Subcutaneous abdominal adipose tissue (tissue), 5 donors: ENCODE data around the gene SUSD4.
"Not testable (repeated sequence)": the region's sequence is repeated elsewhere in the genome, so short reads cannot be mapped to it uniquely, and the experiment has no call there.

Experiments used
- H3K27ac ChIP-seq: one replicate; pipeline ENCODE4 v1.7.0; 2013; ENCODE audit warnings: low read depth, mild to moderate bottlenecking, inconsistent platforms, low read length, moderate library complexity
- H3K27me3 ChIP-seq, 5 donors: one replicate each; pipeline ENCODE4 v1.7.0; 2013; ENCODE audit warnings: low read length in 5 of 5, inconsistent platforms in 1 of 5; ENCODE audit not compliant: control insufficient read depth in 5 of 5, insufficient read depth in 4 of 5
- H3K36me3 ChIP-seq, 5 donors: one replicate each; pipeline ENCODE4 v1.7.0; 2013; ENCODE audit warnings: low read length in 5 of 5; ENCODE audit not compliant: control insufficient read depth in 5 of 5, insufficient read depth in 5 of 5
- H3K4me1 ChIP-seq, 5 donors: one replicate each; pipeline ENCODE4 v1.7.0; 2013; ENCODE audit warnings: low read length in 5 of 5, mild to moderate bottlenecking in 3 of 5, moderate library complexity in 1 of 5; ENCODE audit not compliant: control insufficient read depth in 5 of 5, insufficient read depth in 5 of 5
- H3K4me3 ChIP-seq, 5 donors: one replicate each; pipeline ENCODE4 v1.7.0; 2013; ENCODE audit warnings: low read length in 5 of 5, low read depth in 1 of 5
- H3K9ac ChIP-seq, 5 donors: one replicate each; pipeline ENCODE4 v1.7.0; 2013; ENCODE audit warnings: low read length in 5 of 5, mild to moderate bottlenecking in 4 of 5, moderate library complexity in 3 of 5
- H3K9me3 ChIP-seq, 5 donors: one replicate each; pipeline ENCODE4 v1.7.0; 2013; ENCODE audit warnings: low read length in 5 of 5; ENCODE audit not compliant: control insufficient read depth in 5 of 5
- donor health status: healthy.
- donor health status: healthy.
- donor health status: healthy.
- donor health status: healthy.
- donor health status: healthy.

Gene SUSD4

GRCh38 chr1:223363856-223364684 is at the start of gene SUSD4:
TSS of gene SUSD4 (minus strand) at chr1:223364176. CDS start at chr1:223363425, 751 bp downstream.
- Histone ChIP-seq H3K36me3 (no peaks in the 10 kb centered on the region), H3K9me3 (no peaks in the 10 kb centered on the region), H3K9ac (no peak within 1 kb of the TSS), H3K4me1 (peaks cover 0 to 20% (median 19%) of the 10 kb centered on the region in 5 donors), H3K27ac (no peak within 1 kb of the TSS), H3K4me3 (peak within 1 kb of the TSS in 4 of 5 donors; percentile 52 to 64 (median 58)), H3K27me3 (peaks cover 9 to 40% (median 18%) of the 10 kb centered on the region in 5 donors)

GRCh38 chr1:223413216-223413615 is 49.2 kb upstream of the SUSD4 start:
- Histone ChIP-seq H3K27ac (no peak overlapping the region), H3K4me3 (no peak overlapping the region), H3K4me1 (no peaks in the 10 kb centered on the region), H3K9me3 (no peaks in the 10 kb centered on the region), H3K9ac (no peak overlapping the region), H3K27me3 (no peaks in the 10 kb centered on the region), H3K36me3 (no peaks in the 10 kb centered on the region)

GRCh38 chr1:223411710-223412109 is 47.7 kb upstream of the SUSD4 start:
- Histone ChIP-seq H3K9ac (no peak overlapping the region), H3K27me3 (no peaks in the 10 kb centered on the region), H3K4me3 (no peak overlapping the region), H3K36me3 (no peaks in the 10 kb centered on the region), H3K27ac (no peak overlapping the region), H3K4me1 (no peaks in the 10 kb centered on the region), H3K9me3 (no peaks in the 10 kb centered on the region)

GRCh38 chr1:223411309-223411708 is 47.3 kb upstream of the SUSD4 start:
- Histone ChIP-seq H3K9me3 (no peaks in the 10 kb centered on the region), H3K9ac (no peak overlapping the region), H3K27me3 (no peaks in the 10 kb centered on the region), H3K4me3 (no peak overlapping the region), H3K27ac (no peak overlapping the region), H3K36me3 (no peaks in the 10 kb centered on the region), H3K4me1 (no peaks in the 10 kb centered on the region)

- Histone ChIP-seq H3K4me1 (no peaks in the 10 kb centered on the region), H3K9me3 (no peaks in the 10 kb centered on the region), H3K36me3 (no peaks in the 10 kb centered on the region), H3K4me3 (no peak overlapping the region), H3K27me3 (no peaks in the 10 kb centered on the region), H3K27ac (no peak overlapping the region), H3K9ac (no peak overlapping the region)
Measured at GRCh38 chr1:223410036-223410435, 46.1 kb upstream of the SUSD4 start.

GRCh38 chr1:223405507-223405906 is 41.5 kb upstream of the SUSD4 start:
- H3K9me3 ChIP-seq = no peaks in the 10 kb centered on the region
- H3K4me3 ChIP-seq = no peak overlapping the region
- H3K27ac ChIP-seq = no peak overlapping the region
- H3K4me1 ChIP-seq = no peaks in the 10 kb centered on the region
- H3K27me3 ChIP-seq = no peaks in the 10 kb centered on the region
- H3K36me3 ChIP-seq = no peaks in the 10 kb centered on the region
- no peak overlapping the region for H3K9ac ChIP-seq

- Histone ChIP-seq H3K4me3 (no peak overlapping the region), H3K27me3 (no peaks in the 10 kb centered on the region), H3K9ac (no peak overlapping the region), H3K36me3 (no peaks in the 10 kb centered on the region), H3K27ac (no peak overlapping the region), H3K9me3 (no peaks in the 10 kb centered on the region), H3K4me1 (no peaks in the 10 kb centered on the region)
Measured at GRCh38 chr1:223403184-223403815, 39.3 kb upstream of the SUSD4 start.

GRCh38 chr1:223402790-223403142 is 38.8 kb upstream of the SUSD4 start:
- Histone ChIP-seq H3K4me1 (no peaks in the 10 kb centered on the region), H3K4me3 (no peak overlapping the region), H3K36me3 (no peaks in the 10 kb centered on the region), H3K27ac (no peak overlapping the region), H3K27me3 (no peaks in the 10 kb centered on the region), H3K9ac (no peak overlapping the region), H3K9me3 (no peaks in the 10 kb centered on the region)

- no peak overlapping the region for H3K4me3 ChIP-seq
- no peaks in the 10 kb centered on the region for H3K27me3 ChIP-seq
- no peaks in the 10 kb centered on the region for H3K4me1 ChIP-seq
- no peaks in the 10 kb centered on the region for H3K9me3 ChIP-seq
- no peak overlapping the region for H3K9ac ChIP-seq
- no peak overlapping the region for H3K27ac ChIP-seq
- no peaks in the 10 kb centered on the region for H3K36me3 ChIP-seq
Measured at GRCh38 chr1:223401873-223402789, 38.2 kb upstream of the SUSD4 start.

- not testable (repeated sequence) for H3K9ac ChIP-seq, H3K9me3 ChIP-seq, H3K4me1 ChIP-seq, H3K27ac ChIP-seq, H3K4me3 ChIP-seq, H3K36me3 ChIP-seq, H3K27me3 ChIP-seq
Measured at GRCh38 chr1:223399393-223399792, 35.4 kb upstream of the SUSD4 start.
